ENCODE results near the gene RIMBP2.
"Not testable (repeated sequence)": the region's sequence is repeated elsewhere in the genome, so short reads cannot be mapped to it uniquely, and the experiment has no call there.

RIMBP2 gene

GRCh38 chr12:130703733-130704375, 12.2 kb downstream of the RIMBP2 start:
- DNase-seq = no peak

- DNase-seq = no peak
Observed at GRCh38 chr12:130702966-130703732, 12.9 kb downstream of the RIMBP2 start.

- no peak for DNase-seq
Observed at GRCh38 chr12:130701402-130701744, 14.7 kb downstream of the RIMBP2 start.

- no peak for DNase-seq
Observed at GRCh38 chr12:130700492-130701401, 15.4 kb downstream of the RIMBP2 start.

GRCh38 chr12:130698106-130698505, 18.0 kb downstream of the RIMBP2 start:
- DNase-seq = no peak

GRCh38 chr12:130696379-130697100, 19.6 kb downstream of the RIMBP2 start:
- no peak for DNase-seq

GRCh38 chr12:130695061-130695460, 21.0 kb downstream of the RIMBP2 start:
- DNase-seq = no peak

GRCh38 chr12:130689408-130690405, 26.4 kb downstream of the RIMBP2 start:
- DNase-seq = no peak

GRCh38 chr12:130688999-130689398, 27.1 kb downstream of the RIMBP2 start:
- DNase-seq = not testable (repeated sequence)

- no peak for DNase-seq
Observed at GRCh38 chr12:130687796-130688778, 28.0 kb downstream of the RIMBP2 start.

- no peak for DNase-seq
Observed at GRCh38 chr12:130687190-130687589, 28.9 kb downstream of the RIMBP2 start.

- no peak for DNase-seq
Observed at GRCh38 chr12:130686511-130686991, 29.5 kb downstream of the RIMBP2 start.

GRCh38 chr12:130685850-130686249, 30.2 kb downstream of the RIMBP2 start:
- DNase-seq = no peak

- no peak for DNase-seq
Observed at GRCh38 chr12:130685250-130685787, 30.8 kb downstream of the RIMBP2 start.

GRCh38 chr12:130683811-130684210, 32.3 kb downstream of the RIMBP2 start:
- no peak for DNase-seq

GRCh38 chr12:130683080-130683479, 33.0 kb downstream of the RIMBP2 start:
- DNase-seq = no peak

- no peak for DNase-seq
Observed at GRCh38 chr12:130680451-130680990, 35.6 kb downstream of the RIMBP2 start.

- DNase-seq = no peak
Observed at GRCh38 chr12:130677957-130678558, 38.0 kb downstream of the RIMBP2 start.

GRCh38 chr12:130675791-130676190, 40.3 kb downstream of the RIMBP2 start:
- no peak for DNase-seq
